Bronchial epithelial cell (primary cell): Measurements from ENCODE around the gene SHLD1. TPM values are rescaled to one million over a fixed set of nuclear protein-coding genes. Genes with fewer than 3 reads are reported as not detected.

Source experiments
- DNase-seq: peaks from one replicate; pipeline ENCODE4 v3.0.0-alpha.2; 2010; ENCODE audit warnings: low read depth
- FAIRE-seq: peaks from 2 replicates; lab custom pipeline; 2011; peaks lifted over from hg19 to GRCh38; lab: Jason Lieb, UNC
- H3K27me3 ChIP-seq: 2 replicates; pipeline ENCODE4 v1.5.1; 2011; ENCODE audit warnings: low read length; ENCODE audit not compliant: control insufficient read depth, insufficient read depth
- H3K36me3 ChIP-seq: 2 replicates; pipeline ENCODE4 v1.5.1; 2011; ENCODE audit warnings: low read length; ENCODE audit not compliant: control insufficient read depth, insufficient read depth
- H3K4me3 ChIP-seq: 2 replicates; pipeline ENCODE4 v1.5.1; 2011; ENCODE audit warnings: mild to moderate bottlenecking, low read depth, low read length, control low read depth
- total RNA-seq: library from RNA; depleted of rRNA; stranded (reverse); fragments of >200 nt; gene quantifications from 2 replicates; pipeline ENCODE4 v1.2.1, GENCODE V29; 2014
- TF ChIP-seq, protein P1 (sequence below): IDR thresholded peaks from 2 replicates; pipeline ENCODE4 v1.5.1; 2011; ENCODE audit warnings: mild to moderate bottlenecking, moderate library complexity, low read length, control low read depth, inconsistent platforms; ENCODE audit not compliant: insufficient read depth, severe bottlenecking

Gene SHLD1
- total RNA-seq, 1 donor from 2014 or later, result 4.5 TPM

DNA sequence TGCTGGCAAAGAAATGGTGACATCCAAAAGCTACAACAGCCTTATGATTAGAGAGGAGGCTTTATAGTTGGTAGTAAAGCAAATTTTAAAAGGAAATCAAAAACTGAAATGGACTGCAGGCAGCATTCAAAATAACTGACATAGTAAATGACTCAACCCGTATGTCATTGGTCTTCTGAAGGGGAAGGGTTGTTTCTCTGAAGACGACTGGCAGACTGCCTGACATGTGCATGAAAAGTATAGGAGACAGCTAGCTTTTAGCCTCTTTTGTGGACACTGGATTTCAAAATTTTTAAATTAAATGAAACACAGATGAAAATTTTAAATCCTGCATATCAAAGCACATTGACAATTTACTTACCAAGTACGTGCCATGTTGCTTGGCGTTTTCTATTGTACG is 109.4 kb downstream of the SHLD1 start:
- no peak for FAIRE-seq
- DNase-seq, result no peak

DNA sequence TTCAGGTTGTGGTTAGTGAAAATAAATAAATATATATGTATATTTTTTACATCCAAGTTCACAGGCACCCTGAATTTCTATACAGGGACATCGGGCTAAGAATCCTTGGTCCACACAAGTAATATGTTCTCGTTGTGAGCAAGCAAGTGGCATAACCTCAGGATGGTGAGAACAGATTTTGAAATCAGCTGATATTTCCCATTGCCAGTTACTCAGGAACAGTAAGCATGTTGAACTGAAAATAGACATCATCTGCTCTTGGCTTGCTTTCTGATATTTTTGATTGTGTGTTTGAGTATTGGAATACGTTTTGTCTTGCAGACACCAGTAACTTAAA is 112.5 kb downstream of the SHLD1 start:
- H3K4me3 ChIP-seq, result no peak overlapping the region
- H3K27me3 ChIP-seq, result no peaks in the 10 kb centered on the region
- H3K36me3 ChIP-seq, result no peaks in the 10 kb centered on the region
- DNase-seq, result no peak
- no peak for FAIRE-seq
- TF ChIP-seq, protein P1, sequence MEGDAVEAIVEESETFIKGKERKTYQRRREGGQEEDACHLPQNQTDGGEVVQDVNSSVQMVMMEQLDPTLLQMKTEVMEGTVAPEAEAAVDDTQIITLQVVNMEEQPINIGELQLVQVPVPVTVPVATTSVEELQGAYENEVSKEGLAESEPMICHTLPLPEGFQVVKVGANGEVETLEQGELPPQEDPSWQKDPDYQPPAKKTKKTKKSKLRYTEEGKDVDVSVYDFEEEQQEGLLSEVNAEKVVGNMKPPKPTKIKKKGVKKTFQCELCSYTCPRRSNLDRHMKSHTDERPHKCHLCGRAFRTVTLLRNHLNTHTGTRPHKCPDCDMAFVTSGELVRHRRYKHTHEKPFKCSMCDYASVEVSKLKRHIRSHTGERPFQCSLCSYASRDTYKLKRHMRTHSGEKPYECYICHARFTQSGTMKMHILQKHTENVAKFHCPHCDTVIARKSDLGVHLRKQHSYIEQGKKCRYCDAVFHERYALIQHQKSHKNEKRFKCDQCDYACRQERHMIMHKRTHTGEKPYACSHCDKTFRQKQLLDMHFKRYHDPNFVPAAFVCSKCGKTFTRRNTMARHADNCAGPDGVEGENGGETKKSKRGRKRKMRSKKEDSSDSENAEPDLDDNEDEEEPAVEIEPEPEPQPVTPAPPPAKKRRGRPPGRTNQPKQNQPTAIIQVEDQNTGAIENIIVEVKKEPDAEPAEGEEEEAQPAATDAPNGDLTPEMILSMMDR, result no peak

More for the DNA sequence above, 109.4 kb downstream of the SHLD1 start:
- H3K4me3 ChIP-seq, result no peak overlapping the region
- no peaks in the 10 kb centered on the region for H3K36me3 ChIP-seq
- no peaks in the 10 kb centered on the region for H3K27me3 ChIP-seq
- TF ChIP-seq, protein P1, result no peak

DNA sequence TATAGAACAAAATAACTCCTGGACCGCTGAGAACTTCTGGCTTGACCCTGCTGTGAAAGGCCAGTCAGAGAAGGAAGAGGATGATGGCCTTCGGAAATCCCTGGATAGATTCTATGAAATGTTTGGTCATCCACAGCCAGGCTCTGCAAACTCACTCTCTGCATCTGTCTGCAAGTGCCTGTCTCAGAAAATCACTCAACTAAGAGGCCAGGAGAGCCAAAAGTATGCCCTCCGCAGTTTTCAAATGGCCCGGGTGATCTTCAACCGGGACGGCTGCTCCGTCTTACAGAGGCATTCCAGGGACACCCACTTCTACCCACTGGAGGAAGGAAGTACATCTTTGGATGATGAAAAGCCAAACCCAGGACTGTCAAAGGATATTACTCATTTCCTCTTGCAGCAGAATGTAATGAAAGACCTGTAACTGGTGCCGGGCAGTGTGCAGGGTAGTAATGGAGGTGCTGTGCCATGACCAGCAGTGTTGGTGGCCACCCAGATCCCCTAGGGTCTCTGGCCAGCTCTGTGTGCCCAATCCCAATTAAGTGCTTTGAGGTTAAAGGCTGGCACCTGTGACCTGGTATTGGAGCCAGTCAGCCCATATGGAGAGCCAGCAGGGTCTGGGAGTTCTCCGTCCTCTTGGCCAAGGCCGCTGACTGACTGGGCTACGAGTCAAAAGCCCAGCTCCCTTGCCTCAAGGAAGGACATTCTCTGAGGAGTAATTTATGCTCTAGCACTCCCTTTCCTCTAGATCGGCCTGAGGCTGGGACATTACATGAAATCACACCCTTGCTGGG is 113.0 kb downstream of the SHLD1 start:
- H3K36me3 ChIP-seq, result no peaks in the 10 kb centered on the region
- TF ChIP-seq, protein P1, result no peak
- no peak overlapping the region for H3K4me3 ChIP-seq
- no peaks in the 10 kb centered on the region for H3K27me3 ChIP-seq
- peak; percentile 87 for DNase-seq
- FAIRE-seq, result peak; percentile 83

DNA sequence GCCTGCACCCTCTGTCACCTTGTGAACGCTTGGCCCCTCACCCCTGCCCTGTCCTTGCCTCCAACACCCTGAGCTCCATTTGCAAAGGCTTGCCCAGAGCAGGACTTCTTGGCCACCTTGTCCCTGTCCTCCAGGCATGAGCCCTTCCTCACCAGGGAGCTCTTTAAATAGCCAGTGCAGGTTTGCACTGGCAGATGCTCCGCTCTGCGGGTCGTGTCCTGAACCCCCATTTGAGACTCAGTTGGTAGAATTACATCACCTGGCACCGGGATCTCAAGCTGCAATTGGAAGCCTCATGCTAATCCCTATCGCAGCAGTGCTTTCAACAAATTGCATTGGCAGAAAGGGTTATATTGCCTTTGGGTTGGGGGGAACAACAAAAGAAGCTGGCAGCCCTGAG is 114.2 kb downstream of the SHLD1 start:
- Histone ChIP-seq H3K4me3 (no peak overlapping the region), H3K36me3 (no peaks in the 10 kb centered on the region), H3K27me3 (no peaks in the 10 kb centered on the region)
- TF ChIP-seq, protein P1, result no peak
- DNase-seq (no peak), FAIRE-seq (no peak)

DNA sequence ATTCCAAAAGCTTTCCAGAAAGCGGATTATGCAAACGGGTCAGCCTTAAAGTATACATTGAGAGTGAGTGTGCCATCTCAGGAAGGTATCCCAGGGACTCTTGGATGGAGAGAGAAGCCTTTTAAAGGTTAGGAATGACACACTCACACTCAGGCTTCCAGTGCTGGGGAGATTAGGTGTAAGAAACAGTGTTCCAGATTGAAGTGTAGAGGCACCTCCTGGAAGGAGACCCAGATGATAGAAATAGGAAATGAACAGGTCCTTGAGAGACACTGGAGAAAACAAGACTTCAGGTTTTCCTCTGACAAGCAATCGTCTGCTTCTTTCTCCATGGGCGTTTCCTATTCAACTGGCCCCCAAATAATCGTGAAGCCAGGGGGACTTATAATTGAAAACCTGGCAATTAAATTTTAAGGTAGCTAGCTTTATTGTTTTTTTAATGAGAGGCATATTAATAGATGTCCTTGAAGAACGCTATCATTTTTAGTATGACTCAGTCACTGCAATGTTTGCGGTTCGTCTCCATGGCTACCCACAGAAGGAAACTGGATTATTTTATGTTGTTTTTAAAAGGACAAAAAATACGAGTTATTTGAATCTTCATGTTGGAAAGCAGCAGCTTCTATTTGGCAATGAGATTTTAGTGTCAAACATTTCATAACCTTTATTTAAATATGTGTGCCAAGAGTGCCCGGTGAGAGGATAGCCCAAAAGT is 114.8 kb downstream of the SHLD1 start:
- no peak overlapping the region for H3K4me3 ChIP-seq
- FAIRE-seq, result no peak
- H3K36me3 ChIP-seq, result no peaks in the 10 kb centered on the region
- DNase-seq, result peak; percentile 79
- TF ChIP-seq, protein P1, result no peak
- H3K27me3 ChIP-seq, result no peaks in the 10 kb centered on the region
